ENCODE results near the gene DOCK4.

Gene DOCK4

GRCh38 chr7:112022128-112022527 is 184.1 kb downstream of the DOCK4 start:
- CTCF ChIA-PET = no interaction called here
- Mint-ChIP-seq H3K27ac (no peak overlapping the region), H3K4me1 (no peaks in the 10 kb centered on the region), H3K27me3 (no peaks in the 10 kb centered on the region), H3K36me3 (no peaks in the 10 kb centered on the region), H3K4me3 (no peak overlapping the region), H3K9me3 (no peaks in the 10 kb centered on the region)
- DNase-seq = no peak

- Mint-ChIP-seq H3K36me3 (no peaks in the 10 kb centered on the region), H3K4me1 (no peaks in the 10 kb centered on the region), H3K27ac (no peak overlapping the region), H3K4me3 (no peak overlapping the region), H3K27me3 (no peaks in the 10 kb centered on the region), H3K9me3 (no peaks in the 10 kb centered on the region)
- no peak for DNase-seq
- CTCF ChIA-PET = no interaction called here
Measured at GRCh38 chr7:112021379-112022044, 184.7 kb downstream of the DOCK4 start.

GRCh38 chr7:112020800-112021199 is 185.4 kb downstream of the DOCK4 start:
- no peaks in the 10 kb centered on the region for H3K27me3 Mint-ChIP-seq
- no peaks in the 10 kb centered on the region for H3K36me3 Mint-ChIP-seq
- no peaks in the 10 kb centered on the region for H3K4me1 Mint-ChIP-seq
- CTCF ChIA-PET = no interaction called here
- no peak overlapping the region for H3K27ac Mint-ChIP-seq
- H3K4me3 Mint-ChIP-seq = no peak overlapping the region
- no peak for DNase-seq
- no peaks in the 10 kb centered on the region for H3K9me3 Mint-ChIP-seq

GRCh38 chr7:112019932-112020331 is 186.3 kb downstream of the DOCK4 start:
- no peaks in the 10 kb centered on the region for H3K27me3 Mint-ChIP-seq
- no peak overlapping the region for H3K4me3 Mint-ChIP-seq
- no peaks in the 10 kb centered on the region for H3K9me3 Mint-ChIP-seq
- no peaks in the 10 kb centered on the region for H3K36me3 Mint-ChIP-seq
- CTCF ChIA-PET = no interaction called here
- no peaks in the 10 kb centered on the region for H3K4me1 Mint-ChIP-seq
- DNase-seq = no peak
- no peak overlapping the region for H3K27ac Mint-ChIP-seq

- H3K4me3 Mint-ChIP-seq = no peak overlapping the region
- CTCF ChIA-PET = no interaction called here
- H3K27ac Mint-ChIP-seq = no peak overlapping the region
- no peaks in the 10 kb centered on the region for H3K4me1 Mint-ChIP-seq
- H3K9me3 Mint-ChIP-seq = no peaks in the 10 kb centered on the region
- H3K36me3 Mint-ChIP-seq = no peaks in the 10 kb centered on the region
- DNase-seq = no peak
- H3K27me3 Mint-ChIP-seq = no peaks in the 10 kb centered on the region
Measured at GRCh38 chr7:112018305-112019030, 187.7 kb downstream of the DOCK4 start.

GRCh38 chr7:112015146-112015545 is 191.1 kb downstream of the DOCK4 start:
- H3K4me3 Mint-ChIP-seq = no peak overlapping the region
- no peak overlapping the region for H3K27ac Mint-ChIP-seq
- DNase-seq = no peak
- no peaks in the 10 kb centered on the region for H3K36me3 Mint-ChIP-seq
- no peaks in the 10 kb centered on the region for H3K27me3 Mint-ChIP-seq
- no peaks in the 10 kb centered on the region for H3K4me1 Mint-ChIP-seq
- H3K9me3 Mint-ChIP-seq = no peaks in the 10 kb centered on the region
- CTCF ChIA-PET = no interaction called here

GRCh38 chr7:112014347-112014746 is 191.9 kb downstream of the DOCK4 start:
- H3K36me3 Mint-ChIP-seq = no peaks in the 10 kb centered on the region
- no peak for DNase-seq
- H3K4me3 Mint-ChIP-seq = no peak overlapping the region
- H3K4me1 Mint-ChIP-seq = no peaks in the 10 kb centered on the region
- H3K27me3 Mint-ChIP-seq = no peaks in the 10 kb centered on the region
- no peak overlapping the region for H3K27ac Mint-ChIP-seq
- CTCF ChIA-PET = no interaction called here
- no peaks in the 10 kb centered on the region for H3K9me3 Mint-ChIP-seq

GRCh38 chr7:112013274-112013673 is 192.9 kb downstream of the DOCK4 start:
- no peak for DNase-seq
- H3K4me1 Mint-ChIP-seq = no peaks in the 10 kb centered on the region
- no peaks in the 10 kb centered on the region for H3K27me3 Mint-ChIP-seq
- CTCF ChIA-PET = no interaction called here
- H3K4me3 Mint-ChIP-seq = no peak overlapping the region
- H3K27ac Mint-ChIP-seq = no peak overlapping the region
- no peaks in the 10 kb centered on the region for H3K9me3 Mint-ChIP-seq
- no peaks in the 10 kb centered on the region for H3K36me3 Mint-ChIP-seq

GRCh38 chr7:112012242-112012641 is 194.0 kb downstream of the DOCK4 start:
- CTCF ChIA-PET = no interaction called here
- H3K4me3 Mint-ChIP-seq = no peak overlapping the region
- H3K4me1 Mint-ChIP-seq = no peaks in the 10 kb centered on the region
- no peaks in the 10 kb centered on the region for H3K27me3 Mint-ChIP-seq
- H3K27ac Mint-ChIP-seq = no peak overlapping the region
- H3K9me3 Mint-ChIP-seq = no peaks in the 10 kb centered on the region
- H3K36me3 Mint-ChIP-seq = no peaks in the 10 kb centered on the region
- no peak for DNase-seq

GRCh38 chr7:112010994-112011393 is 195.2 kb downstream of the DOCK4 start:
- Mint-ChIP-seq H3K36me3 (no peaks in the 10 kb centered on the region), H3K27ac (no peak overlapping the region), H3K4me1 (no peaks in the 10 kb centered on the region), H3K9me3 (no peaks in the 10 kb centered on the region), H3K27me3 (no peaks in the 10 kb centered on the region), H3K4me3 (no peak overlapping the region)
- no peak for DNase-seq
- CTCF ChIA-PET = no interaction called here

GRCh38 chr7:112010109-112010508 is 196.1 kb downstream of the DOCK4 start:
- Mint-ChIP-seq H3K4me1 (no peaks in the 10 kb centered on the region), H3K27ac (no peak overlapping the region), H3K9me3 (no peaks in the 10 kb centered on the region), H3K4me3 (no peak overlapping the region), H3K27me3 (no peaks in the 10 kb centered on the region), H3K36me3 (no peaks in the 10 kb centered on the region)
- CTCF ChIA-PET = no interaction called here
- no peak for DNase-seq

- H3K9me3 Mint-ChIP-seq = no peaks in the 10 kb centered on the region
- CTCF ChIA-PET = interaction anchor here (0.5 kb wide), 1 partner anchor 1281 kb away, joined by 3 read pairs; no protein-coding TSS in a partner anchor
Measured at GRCh38 chr7:112009081-112009480, 197.1 kb downstream of the DOCK4 start.

GRCh38 chr7:112007185-112007584 is 199.0 kb downstream of the DOCK4 start:
- DNase-seq = no peak
- H3K27me3 Mint-ChIP-seq = no peaks in the 10 kb centered on the region
- no peaks in the 10 kb centered on the region for H3K4me1 Mint-ChIP-seq
- CTCF ChIA-PET = no interaction called here
- no peaks in the 10 kb centered on the region for H3K9me3 Mint-ChIP-seq
- no peak overlapping the region for H3K27ac Mint-ChIP-seq
- H3K4me3 Mint-ChIP-seq = no peak overlapping the region
- H3K36me3 Mint-ChIP-seq = no peaks in the 10 kb centered on the region

More at GRCh38 chr7:112009081-112009480, 197.1 kb downstream of the DOCK4 start:
- no peaks in the 10 kb centered on the region for H3K36me3 Mint-ChIP-seq
- H3K27ac Mint-ChIP-seq = no peak overlapping the region
- H3K4me1 Mint-ChIP-seq = no peaks in the 10 kb centered on the region
- no peak for DNase-seq
- H3K27me3 Mint-ChIP-seq = no peaks in the 10 kb centered on the region
- H3K4me3 Mint-ChIP-seq = no peak overlapping the region

GRCh38 chr7:112006071-112006470 is 200.1 kb downstream of the DOCK4 start:
- DNase-seq = no peak
- Mint-ChIP-seq H3K9me3 (no peaks in the 10 kb centered on the region), H3K27ac (no peak overlapping the region), H3K4me3 (no peak overlapping the region), H3K4me1 (no peaks in the 10 kb centered on the region), H3K36me3 (no peaks in the 10 kb centered on the region), H3K27me3 (no peaks in the 10 kb centered on the region)
- CTCF ChIA-PET = no interaction called here

GRCh38 chr7:112005205-112005775 is 200.9 kb downstream of the DOCK4 start:
- CTCF ChIA-PET = no interaction called here
- Mint-ChIP-seq H3K9me3 (no peaks in the 10 kb centered on the region), H3K27ac (no peak overlapping the region), H3K36me3 (no peaks in the 10 kb centered on the region), H3K4me3 (no peak overlapping the region), H3K4me1 (no peaks in the 10 kb centered on the region), H3K27me3 (no peaks in the 10 kb centered on the region)
- no peak for DNase-seq

Data from activated naive CD4-positive, alpha-beta T cell treated with anti-CD3 and anti-CD28 coated beads, Interleukin-2, amount 10 ng/mL, durations not matched to agents 7 days and 5 days (primary cell).